B cell (primary cell): Measurements from ENCODE around the gene TMED7. TPM values are rescaled to one million over a fixed set of nuclear protein-coding genes. Genes with fewer than 3 reads are reported as not detected.

Experiments used
- ATAC-seq: fragments of 200-7000 bp; cut with Tn5 transposase; one replicate; pipeline ENCODE4 v1.10.0; 2021; ENCODE audit warnings: low read depth, mild to moderate bottlenecking, moderate number of reproducible peaks, moderate library complexity
- CTCF ChIA-PET: fragments of 350-600 bp; sonication (Branson Sonifier 250); formaldehyde crosslinking; loops from one replicate; lab custom pipeline; 2021; ENCODE audit warnings: antibody characterized with exemption, inconsistent platforms; lab: Charles Lee
- POLR2A ChIA-PET: fragments of 350-600 bp; sonication (Branson Sonifier 250); formaldehyde crosslinking; loops from one replicate; lab custom pipeline; 2021; ENCODE audit warnings: antibody characterized with exemption; lab: Charles Lee
- DNase-seq: peaks from one replicate; pipeline ENCODE4 v3.0.0; 2013
- H2AFZ ChIP-seq: 2 replicates; pipeline ENCODE4 v1.6.1; 2012; ENCODE audit warnings: mild to moderate bottlenecking, low read depth, low read length; ENCODE audit not compliant: insufficient read depth, poor library complexity, severe bottlenecking
- H3K27ac ChIP-seq, 2 donors: 1 replicate in 1 of 2; 2 replicates in 1 of 2; pipeline ENCODE4 v1.5.1; 2012 to 2013; ENCODE audit warnings: low read length in 2 of 2, mild to moderate bottlenecking in 2 of 2, moderate library complexity in 1 of 2
- H3K27me3 ChIP-seq, 4 experiments: fragments of 200-600 bp in 1 of 4; sonication (generic) in 1 of 4; replicated peaks in 1 of 4; 1 replicate in 2 of 4; 2 replicates in 2 of 4; pipeline versions ENCODE4 v1.6.1 to v1.7.0; 2013 to 2016; ENCODE audit warnings: low read length in 3 of 4, mild to moderate bottlenecking in 2 of 4, mixed read lengths in 1 of 4, moderate library complexity in 1 of 4; ENCODE audit not compliant: insufficient read depth in 4 of 4, control insufficient read depth in 3 of 4; ENCODE audit errors: control extremely low read depth in 1 of 4
- H3K36me3 ChIP-seq, 2 experiments: replicated peaks in 1 of 2; 1 replicate in 1 of 2; 2 replicates in 1 of 2; pipeline versions ENCODE4 v1.6.1 to v1.7.1; 2013; ENCODE audit warnings: low read length in 1 of 2; ENCODE audit not compliant: insufficient read depth in 2 of 2, control insufficient read depth in 1 of 2; ENCODE audit errors: control extremely low read depth in 1 of 2, extremely low read depth in 1 of 2
- H3K4me1 ChIP-seq, 2 donors: fragments of 200-600 bp in 1 of 2; sonication (generic) in 1 of 2; 1 replicate in 1 of 2; 2 replicates in 1 of 2; pipeline versions ENCODE4 v1.5.1 to v1.6.1; 2013 to 2017; ENCODE audit warnings: low read length in 2 of 2; ENCODE audit not compliant: control insufficient read depth in 2 of 2, insufficient read depth in 2 of 2
- H3K4me2 ChIP-seq: replicated peaks from 2 replicates; pipeline ENCODE3; 2012; ENCODE audit warnings: mild to moderate bottlenecking, low read depth, low read length; ENCODE audit not compliant: poor library complexity, severe bottlenecking
- H3K4me3 ChIP-seq, 5 experiments: fragments of 200-600 bp in 1 of 5; sonication (generic) in 1 of 5; 1 replicate in 3 of 5; 2 replicates in 2 of 5; pipeline versions ENCODE4 v1.5.1 to v1.7.0; 2011 to 2016; ENCODE audit warnings: low read length in 4 of 5, mild to moderate bottlenecking in 4 of 5, low read depth in 2 of 5, control low read depth in 1 of 5, moderate library complexity in 1 of 5; ENCODE audit not compliant: insufficient read depth in 1 of 5; ENCODE audit errors: control extremely low read depth in 1 of 5, extremely low read depth in 1 of 5
- H3K79me2 ChIP-seq: fragments of 200-600 bp; sonication (generic); one replicate; pipeline ENCODE4 v1.6.0; 2016; ENCODE audit warnings: low read length; ENCODE audit not compliant: control insufficient read depth, insufficient read depth
- H3K9ac ChIP-seq: fragments of 200-600 bp; sonication (generic); 2 replicates; pipeline ENCODE4 v1.6.1; 2017; ENCODE audit warnings: mild to moderate bottlenecking, low read length, moderate library complexity
- H3K9me3 ChIP-seq, 3 donors: one replicate each; pipeline versions ENCODE4 v1.6.1 to v1.7.1; 2013; ENCODE audit warnings: low read length in 2 of 3; ENCODE audit not compliant: control insufficient read depth in 2 of 3, insufficient read depth in 1 of 3; ENCODE audit errors: control extremely low read depth in 1 of 3
- H4K20me1 ChIP-seq: 2 replicates; pipeline ENCODE4 v1.6.0; 2012; ENCODE audit warnings: mild to moderate bottlenecking, low read length; ENCODE audit not compliant: insufficient read depth, control insufficient read depth, poor library complexity, severe bottlenecking
- H3K27ac Mint-ChIP-seq: one replicate; pipeline ENCODE4 v1.8.0; 2021; ENCODE audit warnings: mixed read lengths
- H3K27me3 Mint-ChIP-seq: one replicate; pipeline ENCODE4 v1.8.0; 2021; ENCODE audit warnings: mixed read lengths
- H3K4me1 Mint-ChIP-seq: one replicate; pipeline ENCODE4 v1.8.0; 2021; ENCODE audit warnings: mixed read lengths
- H3K4me3 Mint-ChIP-seq: one replicate; pipeline ENCODE4 v1.8.0; 2021; ENCODE audit warnings: mixed read lengths
- H3K9me3 Mint-ChIP-seq: one replicate; pipeline ENCODE4 v1.8.0; 2022; ENCODE audit warnings: mixed read lengths; ENCODE audit not compliant: insufficient read depth
- CTCF ChIP-seq: fragments of 200-600 bp; IDR thresholded peaks from one replicate; pipeline ENCODE4 v1.8.0; 2022; ENCODE audit warnings: antibody characterized with exemption, mild to moderate bottlenecking
- EZH2 ChIP-seq: IDR thresholded peaks from 2 replicates; pipeline ENCODE4 v1.6.1; 2012; ENCODE audit warnings: borderline replicate concordance, low read depth, mild to moderate bottlenecking, moderate library complexity, low read length; ENCODE audit not compliant: insufficient read depth, poor library complexity, severe bottlenecking
- WGBS: methylation state at CpG from one replicate; pipeline ENCODE4 v1.1.5; 2013; ENCODE audit warnings: missing lambda C conversion rate; ENCODE audit not compliant: insufficient coverage; 5-methylcytosine and 5-hydroxymethylcytosine counted together
- intact Hi-C: fragments of 100-400 bp; cut with micrococcal nuclease; formaldehyde crosslinking; loops from one replicate; pipeline ENCODE4 v1.10.0; 2022
- polyA plus RNA-seq: library from polyadenylated mRNA; depleted of rRNA; stranded (reverse); fragments of >200 nt; gene quantifications from 2 replicates; pipeline ENCODE4 v1.2.3, GENCODE V29; 2012
- total RNA-seq, 2 donors: library from RNA; stranded (reverse); fragments of 120-200 nt in 1 of 2; gene quantifications; 1 replicate in 1 of 2; 2 replicates in 1 of 2; pipeline versions ENCODE4 v1.2.3 to v1.2.4, GENCODE V29; 2013 to 2022

Gene TMED7
- total and polyA plus RNA-seq, 2 donors (not counting 1 experiment from before 2014, with no cell fraction given): 17.3 to 40.4 TPM

- peaks cover 25% of the 10 kb centered on the region for H3K4me1 Mint-ChIP-seq
- intact Hi-C loops: loop anchor here (1.0 kb wide), 8 partner anchors 8 to 459 kb away; partner anchors contain the start of genes AP3S1, ATG12, CCDC112 and COMMD10
- Histone ChIP-seq H3K9ac (peak overlapping the region; percentile 97), H4K20me1 (peaks cover 15% of the 10 kb centered on the region), H3K79me2 (peaks cover 38% of the 10 kb centered on the region), H3K4me3 (peak overlapping the region; percentile 67 to 92 (median 87)), H2AFZ (peak overlapping the region; percentile 90), H3K27me3 (peaks cover 0 to 5% (median 0%) of the 10 kb centered on the region in 4 experiments), H3K36me3 (no peaks in the 10 kb centered on the region), H3K4me2 (peak overlapping the region; percentile 86), H3K9me3 (no peaks in the 10 kb centered on the region), H3K27ac (peak overlapping the region; percentile 88 to 96), H3K4me1 (peaks cover 32 to 35% of the 10 kb centered on the region in 2 donors)
- H3K27me3 Mint-ChIP-seq: no peaks in the 10 kb centered on the region
- ATAC-seq (peak; percentile 1), DNase-seq (no peak)
- H3K27ac Mint-ChIP-seq: no peak overlapping the region
- ChIA-PET CTCF (interaction anchor here (2.7 kb wide), 1 partner anchor 9 kb away, joined by 7 read pairs; no protein-coding TSS in a partner anchor), POLR2A (no interaction called here)
- TF ChIP-seq EZH2 (no peak), CTCF (no peak)
- 0% methylated on average over 1 of the region's 9 CpGs for whole genome bisulfite sequencing
- no peaks in the 10 kb centered on the region for H3K9me3 Mint-ChIP-seq
- no peak overlapping the region for H3K4me3 Mint-ChIP-seq
These were observed 598 bp upstream of the TMED7 start for GRCh38 chr5:115626445-115626823.

GRCh38 chr5:115624994-115625393 is 842 bp downstream of the TMED7 start:
- TF ChIP-seq CTCF (no peak), EZH2 (no peak)
- ChIA-PET CTCF (interaction anchor here (0.6 to 2.7 kb wide), 11 partner anchors 9 to 443 kb away, joined by 3 to 8 read pairs (median 3); partner anchors contain the start of genes AP3S1, ATG12 and TICAM2), POLR2A (interaction anchor here (1.3 to 1.6 kb wide), 2 partner anchors 21 to 80 kb away, joined by 3 read pairs; partner anchors contain the start of gene FEM1C)
- 75% methylated on average over 1 of the region's 3 CpGs for WGBS
- Histone ChIP-seq H3K9me3 (no peaks in the 10 kb centered on the region), H3K36me3 (peaks cover 0 to 6% of the 10 kb centered on the region in 2 experiments), H3K4me1 (peaks cover 32 to 35% of the 10 kb centered on the region in 2 donors), H3K27ac (peak overlapping the region; percentile 88 to 96), H3K9ac (peak overlapping the region; percentile 97), H4K20me1 (peaks cover 17% of the 10 kb centered on the region), H3K79me2 (peaks cover 40% of the 10 kb centered on the region), H3K4me2 (peak overlapping the region; percentile 86), H3K4me3 (peak overlapping the region; percentile 22 to 90 (median 81)), H3K27me3 (peaks cover 0 to under 1% (median 0%) of the 10 kb centered on the region in 4 experiments), H2AFZ (peak overlapping the region; percentile 90)
- Mint-ChIP-seq H3K27ac (no peak overlapping the region), H3K9me3 (no peaks in the 10 kb centered on the region), H3K4me3 (no peak overlapping the region), H3K4me1 (peaks cover 27% of the 10 kb centered on the region), H3K27me3 (no peaks in the 10 kb centered on the region)
- intact Hi-C loops: no loop called here
- ATAC-seq: no peak
- DNase-seq: peak; percentile 40
